Measurements from ENCODE around the gene ZBED6.

ZBED6 gene

GRCh38 chr1:203799157-203799556 lies 3.7 kb downstream of the ZBED6 start:
- Histone ChIP-seq H3K9me3 (ENCODE audit: control insufficient read depth in 1 of 2, low read length in 2 of 2) (no peaks in the 10 kb centered on the region), H3K9ac (ENCODE audit: low read depth in 1 of 2, low read length in 2 of 2) (no peak overlapping the region), H3K4me1 (ENCODE audit: control insufficient read depth in 1 of 2, insufficient read depth in 2 of 2, low read length in 2 of 2) (peaks cover 11 to 37% of the 10 kb centered on the region in 2 donors), H3K27me3 (ENCODE audit: control insufficient read depth in 1 of 2, insufficient read depth in 2 of 2, low read length in 2 of 2) (no peaks in the 10 kb centered on the region), H3K36me3 (ENCODE audit: control insufficient read depth in 1 of 2, insufficient read depth in 2 of 2, low read length in 2 of 2) (peaks cover 18 to 27% of the 10 kb centered on the region in 2 donors), H3K4me3 (ENCODE audit: low read depth in 1 of 2, low read length in 2 of 2) (no peak overlapping the region), H3K27ac (ENCODE audit: low read depth, low read length) (no peak overlapping the region)

DNA sequence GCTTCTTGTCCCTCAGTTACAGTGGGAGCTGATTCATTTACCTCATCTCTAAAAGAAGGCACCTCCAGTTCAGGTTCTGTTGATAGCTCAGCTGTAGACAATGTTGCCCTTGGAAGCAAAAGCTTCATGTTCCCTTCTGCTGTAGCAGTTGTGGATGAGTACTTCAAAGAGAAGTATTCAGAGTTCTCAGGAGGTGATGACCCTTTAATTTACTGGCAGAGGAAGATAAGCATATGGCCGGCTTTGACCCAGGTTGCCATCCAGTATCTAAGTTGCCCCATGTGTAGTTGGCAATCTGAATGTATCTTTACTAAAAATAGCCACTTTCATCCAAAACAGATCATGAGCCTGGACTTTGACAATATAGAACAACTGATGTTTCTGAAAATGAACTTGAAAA lies 4.5 kb downstream of the ZBED6 start:
- Histone ChIP-seq H3K9ac (ENCODE audit: low read depth in 1 of 2, low read length in 2 of 2) (no peak overlapping the region), H3K4me3 (ENCODE audit: low read depth in 1 of 2, low read length in 2 of 2) (no peak overlapping the region)

GRCh38 chr1:203805689-203806088 lies 10.3 kb downstream of the ZBED6 start:
- H3K36me3 ChIP-seq (ENCODE audit: control insufficient read depth in 1 of 2, insufficient read depth in 2 of 2, low read length in 2 of 2), result peaks cover 5 to 39% of the 10 kb centered on the region in 2 donors
- no peaks in the 10 kb centered on the region for H3K9me3 ChIP-seq (ENCODE audit: control insufficient read depth in 1 of 2, low read length in 2 of 2)
- H3K4me3 ChIP-seq (ENCODE audit: low read depth in 1 of 2, low read length in 2 of 2), result no peak overlapping the region
- H3K9ac ChIP-seq (ENCODE audit: low read depth in 1 of 2, low read length in 2 of 2), result no peak overlapping the region
- H3K4me1 ChIP-seq (ENCODE audit: control insufficient read depth in 1 of 2, insufficient read depth in 2 of 2, low read length in 2 of 2), result no peaks in the 10 kb centered on the region
- H3K27ac ChIP-seq (ENCODE audit: low read depth, low read length), result no peak overlapping the region
- H3K27me3 ChIP-seq (ENCODE audit: control insufficient read depth in 1 of 2, insufficient read depth in 2 of 2, low read length in 2 of 2), result no peaks in the 10 kb centered on the region

More for the DNA sequence above, 4.5 kb downstream of the ZBED6 start:
- H3K27ac ChIP-seq (ENCODE audit: low read depth, low read length), result no peak overlapping the region
- H3K27me3 ChIP-seq (ENCODE audit: control insufficient read depth in 1 of 2, insufficient read depth in 2 of 2, low read length in 2 of 2), result no peaks in the 10 kb centered on the region
- H3K9me3 ChIP-seq (ENCODE audit: control insufficient read depth in 1 of 2, low read length in 2 of 2), result no peaks in the 10 kb centered on the region
- H3K36me3 ChIP-seq (ENCODE audit: control insufficient read depth in 1 of 2, insufficient read depth in 2 of 2, low read length in 2 of 2), result peaks cover 18 to 31% of the 10 kb centered on the region in 2 donors
- H3K4me1 ChIP-seq (ENCODE audit: control insufficient read depth in 1 of 2, insufficient read depth in 2 of 2, low read length in 2 of 2), result peaks cover 11 to 37% of the 10 kb centered on the region in 2 donors

DNA sequence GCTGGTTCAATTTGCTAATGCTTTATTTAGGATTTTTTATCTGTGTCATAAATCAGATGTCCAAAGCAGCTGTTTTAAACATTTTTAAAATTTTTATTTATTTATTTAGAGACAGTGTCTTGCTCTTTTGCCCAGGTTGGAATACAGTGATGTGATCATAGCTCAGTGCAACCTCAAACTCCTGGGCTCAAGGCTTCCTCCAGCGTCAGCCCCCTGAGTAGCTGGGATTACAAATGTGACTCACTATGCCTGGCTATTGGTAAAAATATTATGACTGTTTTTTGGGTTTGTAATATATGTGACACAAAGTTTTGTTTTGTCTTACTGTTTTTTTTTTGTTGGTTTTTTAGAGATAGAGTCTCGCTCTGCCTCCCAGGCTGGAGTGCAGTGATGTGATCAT lies 11.8 kb downstream of the ZBED6 start:
- Histone ChIP-seq H3K4me3 (ENCODE audit: low read depth in 1 of 2, low read length in 2 of 2) (no peak overlapping the region), H3K9me3 (ENCODE audit: control insufficient read depth in 1 of 2, low read length in 2 of 2) (no peaks in the 10 kb centered on the region), H3K36me3 (ENCODE audit: control insufficient read depth in 1 of 2, insufficient read depth in 2 of 2, low read length in 2 of 2) (peaks cover 5 to 37% of the 10 kb centered on the region in 2 donors), H3K27ac (ENCODE audit: low read depth, low read length) (no peak overlapping the region), H3K9ac (ENCODE audit: low read depth in 1 of 2, low read length in 2 of 2) (no peak overlapping the region), H3K27me3 (ENCODE audit: control insufficient read depth in 1 of 2, insufficient read depth in 2 of 2, low read length in 2 of 2) (no peaks in the 10 kb centered on the region), H3K4me1 (ENCODE audit: control insufficient read depth in 1 of 2, insufficient read depth in 2 of 2, low read length in 2 of 2) (no peaks in the 10 kb centered on the region)

DNA sequence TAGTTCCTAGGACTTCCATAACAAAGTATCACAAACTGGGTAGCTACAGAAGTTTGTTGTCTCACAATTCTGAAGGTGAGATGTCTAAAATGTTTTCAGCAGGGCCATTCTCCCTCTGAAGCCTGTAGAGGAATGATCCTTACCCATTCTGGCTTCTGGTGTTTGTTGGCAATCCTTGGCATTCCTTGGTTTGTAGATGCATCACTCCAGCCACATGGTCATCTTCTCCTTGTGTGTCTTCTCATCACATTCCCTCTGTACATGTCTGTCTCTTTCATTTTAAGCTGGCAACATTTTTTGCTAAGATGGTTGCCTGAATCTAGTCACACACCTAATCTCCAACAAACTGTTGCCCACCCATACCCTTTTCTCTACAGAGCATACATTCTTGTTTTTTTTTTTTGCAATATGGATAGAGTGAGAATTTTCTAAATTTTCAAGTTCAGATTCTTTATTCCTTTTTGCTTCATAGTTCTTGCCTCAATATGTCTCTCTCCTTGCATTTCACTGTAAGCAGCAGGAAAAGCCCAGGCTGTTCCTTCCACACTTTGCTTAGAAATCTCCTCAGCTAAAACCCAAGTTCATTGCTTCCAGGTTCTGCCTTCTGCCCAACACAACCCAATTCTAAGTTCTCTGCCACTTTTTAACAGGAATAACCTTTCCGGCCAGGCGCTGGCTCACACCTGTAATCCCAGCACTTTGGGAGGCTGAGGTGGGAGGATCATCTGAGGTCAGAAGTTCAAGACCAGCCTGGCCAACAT lies 18.3 kb downstream of the ZBED6 start:
- H3K9ac ChIP-seq (ENCODE audit: low read depth in 1 of 2, low read length in 2 of 2), result no peak overlapping the region
- H3K36me3 ChIP-seq (ENCODE audit: control insufficient read depth in 1 of 2, insufficient read depth in 2 of 2, low read length in 2 of 2), result peaks cover 8 to 41% of the 10 kb centered on the region in 2 donors
- no peaks in the 10 kb centered on the region for H3K4me1 ChIP-seq (ENCODE audit: control insufficient read depth in 1 of 2, insufficient read depth in 2 of 2, low read length in 2 of 2)
- H3K27me3 ChIP-seq (ENCODE audit: control insufficient read depth in 1 of 2, insufficient read depth in 2 of 2, low read length in 2 of 2), result no peaks in the 10 kb centered on the region
- H3K9me3 ChIP-seq (ENCODE audit: control insufficient read depth in 1 of 2, low read length in 2 of 2), result no peaks in the 10 kb centered on the region
- H3K27ac ChIP-seq (ENCODE audit: low read depth, low read length), result no peak overlapping the region
- no peak overlapping the region for H3K4me3 ChIP-seq (ENCODE audit: low read depth in 1 of 2, low read length in 2 of 2)

DNA sequence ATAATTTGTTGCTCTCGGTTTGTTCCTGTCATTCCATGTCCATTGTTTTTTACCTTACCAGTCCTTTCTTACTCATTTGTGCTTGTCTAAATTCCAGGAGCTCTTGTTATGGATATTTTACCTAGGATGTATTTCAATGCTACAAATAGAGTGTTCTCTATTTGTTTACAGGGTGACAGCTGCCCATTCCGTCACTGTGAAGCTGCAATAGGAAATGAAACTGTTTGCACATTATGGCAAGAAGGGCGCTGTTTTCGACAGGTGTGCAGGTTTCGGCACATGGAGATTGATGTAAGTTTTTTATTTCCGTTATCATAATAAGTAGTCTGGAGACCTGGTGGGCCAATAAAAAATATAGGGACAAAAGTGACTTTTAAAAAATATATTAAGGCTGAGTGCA lies 23.0 kb downstream of the ZBED6 start:
- Histone ChIP-seq H3K9me3 (ENCODE audit: control insufficient read depth in 1 of 2, low read length in 2 of 2) (no peaks in the 10 kb centered on the region), H3K27ac (ENCODE audit: low read depth, low read length) (no peak overlapping the region), H3K36me3 (ENCODE audit: control insufficient read depth in 1 of 2, insufficient read depth in 2 of 2, low read length in 2 of 2) (peaks cover 20 to 74% of the 10 kb centered on the region in 2 donors), H3K4me1 (ENCODE audit: control insufficient read depth in 1 of 2, insufficient read depth in 2 of 2, low read length in 2 of 2) (no peaks in the 10 kb centered on the region), H3K27me3 (ENCODE audit: control insufficient read depth in 1 of 2, insufficient read depth in 2 of 2, low read length in 2 of 2) (no peaks in the 10 kb centered on the region), H3K4me3 (ENCODE audit: low read depth in 1 of 2, low read length in 2 of 2) (no peak overlapping the region), H3K9ac (ENCODE audit: low read depth in 1 of 2, low read length in 2 of 2) (no peak overlapping the region)

GRCh38 chr1:203823306-203823705 lies 27.9 kb downstream of the ZBED6 start:
- Histone ChIP-seq H3K4me1 (ENCODE audit: control insufficient read depth in 1 of 2, insufficient read depth in 2 of 2, low read length in 2 of 2) (peaks cover 6 to 7% of the 10 kb centered on the region in 2 donors), H3K4me3 (ENCODE audit: low read depth in 1 of 2, low read length in 2 of 2) (no peak overlapping the region), H3K27me3 (ENCODE audit: control insufficient read depth in 1 of 2, insufficient read depth in 2 of 2, low read length in 2 of 2) (no peaks in the 10 kb centered on the region), H3K27ac (ENCODE audit: low read depth, low read length) (no peak overlapping the region), H3K36me3 (ENCODE audit: control insufficient read depth in 1 of 2, insufficient read depth in 2 of 2, low read length in 2 of 2) (peaks cover 23 to 70% of the 10 kb centered on the region in 2 donors), H3K9me3 (ENCODE audit: control insufficient read depth in 1 of 2, low read length in 2 of 2) (no peaks in the 10 kb centered on the region), H3K9ac (ENCODE audit: low read depth in 1 of 2, low read length in 2 of 2) (no peak overlapping the region)

DNA sequence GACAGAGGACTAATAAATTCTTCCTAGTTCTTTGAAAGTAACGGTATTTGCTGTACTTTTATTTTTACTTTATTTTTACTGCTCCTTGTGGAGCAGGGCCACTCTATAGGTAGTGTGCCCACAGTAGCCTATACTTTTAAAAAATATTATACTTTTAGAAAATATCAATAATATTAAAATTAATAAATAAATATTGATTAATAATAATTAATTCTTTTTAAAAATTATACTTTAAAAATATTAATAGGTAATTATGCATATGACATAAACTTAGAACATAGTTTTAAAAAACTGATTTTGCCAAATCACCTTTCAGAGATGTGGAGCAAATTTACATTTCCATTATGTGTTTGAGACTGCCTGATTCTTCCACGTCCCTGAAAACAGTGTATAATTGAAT lies 30.8 kb downstream of the ZBED6 start:
- Histone ChIP-seq H3K9ac (ENCODE audit: low read depth in 1 of 2, low read length in 2 of 2) (no peak overlapping the region), H3K4me1 (ENCODE audit: control insufficient read depth in 1 of 2, insufficient read depth in 2 of 2, low read length in 2 of 2) (peaks cover 6 to 12% of the 10 kb centered on the region in 2 donors), H3K27me3 (ENCODE audit: control insufficient read depth in 1 of 2, insufficient read depth in 2 of 2, low read length in 2 of 2) (no peaks in the 10 kb centered on the region), H3K9me3 (ENCODE audit: control insufficient read depth in 1 of 2, low read length in 2 of 2) (no peaks in the 10 kb centered on the region), H3K27ac (ENCODE audit: low read depth, low read length) (no peak overlapping the region), H3K36me3 (ENCODE audit: control insufficient read depth in 1 of 2, insufficient read depth in 2 of 2, low read length in 2 of 2) (peaks cover 44 to 64% of the 10 kb centered on the region in 2 donors), H3K4me3 (ENCODE audit: low read depth in 1 of 2, low read length in 2 of 2) (no peak overlapping the region)

- H3K36me3 ChIP-seq (ENCODE audit: control insufficient read depth in 1 of 2, insufficient read depth in 2 of 2, low read length in 2 of 2), result peaks cover 43 to 67% of the 10 kb centered on the region in 2 donors
- H3K27ac ChIP-seq (ENCODE audit: low read depth, low read length), result no peak overlapping the region
Measured at GRCh38 chr1:203828002-203828401, 32.6 kb downstream of the ZBED6 start.

DNA sequence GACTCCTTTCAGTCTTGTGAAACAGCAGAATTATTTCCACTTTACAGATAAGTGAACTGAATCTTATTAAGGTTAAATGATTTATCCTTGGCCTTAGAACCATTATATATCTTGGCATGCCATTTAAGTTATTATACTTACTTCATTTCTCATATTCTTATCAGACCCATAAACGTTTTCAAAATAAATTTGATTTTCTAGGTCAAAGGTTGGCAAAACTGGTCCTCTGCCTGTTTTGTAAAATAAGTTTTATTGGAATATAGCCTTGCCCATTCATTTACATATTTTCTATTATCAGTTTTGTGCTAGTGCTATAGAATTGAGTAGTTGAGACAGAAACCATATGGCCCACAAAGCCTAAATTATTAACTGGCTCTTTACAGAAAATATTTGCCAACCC lies 33.1 kb downstream of the ZBED6 start:
- H3K9ac ChIP-seq (ENCODE audit: low read depth in 1 of 2, low read length in 2 of 2), result no peak overlapping the region
- H3K4me3 ChIP-seq (ENCODE audit: low read depth in 1 of 2, low read length in 2 of 2), result no peak overlapping the region
- no peaks in the 10 kb centered on the region for H3K9me3 ChIP-seq (ENCODE audit: control insufficient read depth in 1 of 2, low read length in 2 of 2)
- peaks cover 6 to 12% of the 10 kb centered on the region in 2 donors for H3K4me1 ChIP-seq (ENCODE audit: control insufficient read depth in 1 of 2, insufficient read depth in 2 of 2, low read length in 2 of 2)
- H3K27me3 ChIP-seq (ENCODE audit: control insufficient read depth in 1 of 2, insufficient read depth in 2 of 2, low read length in 2 of 2), result no peaks in the 10 kb centered on the region
- peaks cover 38 to 62% of the 10 kb centered on the region in 2 donors for H3K36me3 ChIP-seq (ENCODE audit: control insufficient read depth in 1 of 2, insufficient read depth in 2 of 2, low read length in 2 of 2)
- no peak overlapping the region for H3K27ac ChIP-seq (ENCODE audit: low read depth, low read length)

More at GRCh38 chr1:203828002-203828401, 32.6 kb downstream of the ZBED6 start:
- Histone ChIP-seq H3K9ac (ENCODE audit: low read depth in 1 of 2, low read length in 2 of 2) (no peak overlapping the region), H3K4me3 (ENCODE audit: low read depth in 1 of 2, low read length in 2 of 2) (no peak overlapping the region), H3K27me3 (ENCODE audit: control insufficient read depth in 1 of 2, insufficient read depth in 2 of 2, low read length in 2 of 2) (no peaks in the 10 kb centered on the region), H3K4me1 (ENCODE audit: control insufficient read depth in 1 of 2, insufficient read depth in 2 of 2, low read length in 2 of 2) (peaks cover 6 to 12% of the 10 kb centered on the region in 2 donors), H3K9me3 (ENCODE audit: control insufficient read depth in 1 of 2, low read length in 2 of 2) (no peaks in the 10 kb centered on the region)
